HG02588 (cell line): ENCODE measurements around the gene CEP120.
"Not testable (repeated sequence)": the region's sequence is repeated elsewhere in the genome, so short reads cannot be mapped to it uniquely, and the experiment has no call there.

ENCODE experiments used
- ATAC-seq: cut with Tn5 transposase; IDR thresholded peaks from one replicate; pipeline ENCODE4 v1.9.1; 2021; ENCODE audit warnings: mild to moderate bottlenecking, moderate library complexity; ENCODE audit not compliant: unreplicated experiment

CEP120 gene

DNA sequence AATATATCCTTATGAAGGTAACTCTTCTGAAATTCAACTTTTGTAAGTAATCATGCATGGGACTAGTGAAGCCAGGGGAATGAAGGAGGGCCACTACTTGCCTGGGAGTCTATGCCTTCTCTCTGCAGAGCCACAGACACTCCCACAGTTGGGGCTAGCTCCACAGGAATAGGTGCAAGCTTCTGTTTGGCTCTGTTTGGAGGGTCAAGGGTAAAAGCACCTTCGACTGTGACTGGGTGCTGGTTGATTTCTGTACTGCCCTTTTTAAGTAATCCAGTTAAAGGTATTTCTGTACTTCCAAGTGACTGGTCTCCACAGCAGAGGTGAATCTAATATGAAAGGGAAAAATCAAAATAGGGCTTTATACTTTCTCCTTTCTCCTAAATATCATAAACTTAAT, 32.2 kb downstream of the CEP120 start:
- no peak for ATAC-seq

DNA sequence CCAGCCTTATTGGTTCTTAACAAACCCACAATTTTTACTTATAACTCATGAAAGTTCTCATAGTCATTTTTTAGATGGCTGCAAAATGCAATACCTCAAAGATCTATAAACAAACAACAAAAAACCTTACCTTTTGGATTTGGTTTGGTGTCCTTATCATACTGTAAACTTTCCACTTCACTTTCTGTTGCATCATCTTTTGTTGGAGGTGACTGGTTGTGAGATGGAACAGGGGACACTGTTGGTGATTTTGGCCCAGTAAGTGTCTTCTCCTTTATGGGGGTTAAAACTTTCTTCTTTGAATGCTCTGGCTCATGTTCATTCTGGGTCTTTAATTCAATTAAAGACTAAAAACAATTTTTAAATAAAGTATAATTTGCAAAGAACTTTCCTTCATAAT, 33.4 kb downstream of the CEP120 start:
- ATAC-seq: no peak

DNA sequence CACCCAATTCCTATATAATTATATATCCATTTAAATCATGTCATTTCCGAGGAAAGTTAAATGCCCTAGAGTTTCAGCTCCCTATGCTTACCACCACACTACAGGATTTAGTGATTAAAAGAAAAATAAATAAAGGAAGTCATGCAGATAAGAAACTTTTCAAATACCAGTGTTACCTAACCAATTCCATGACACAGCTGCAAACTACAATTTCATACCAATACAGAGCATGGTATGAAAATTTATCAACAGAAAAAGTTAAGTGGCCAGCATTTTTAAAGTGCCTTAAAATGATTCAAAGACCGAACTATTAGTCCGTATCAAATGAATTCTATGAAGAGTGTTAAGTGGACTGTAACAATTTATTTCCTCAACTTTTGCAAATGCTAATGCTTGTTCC, 35.9 kb downstream of the CEP120 start:
- no peak for ATAC-seq

DNA sequence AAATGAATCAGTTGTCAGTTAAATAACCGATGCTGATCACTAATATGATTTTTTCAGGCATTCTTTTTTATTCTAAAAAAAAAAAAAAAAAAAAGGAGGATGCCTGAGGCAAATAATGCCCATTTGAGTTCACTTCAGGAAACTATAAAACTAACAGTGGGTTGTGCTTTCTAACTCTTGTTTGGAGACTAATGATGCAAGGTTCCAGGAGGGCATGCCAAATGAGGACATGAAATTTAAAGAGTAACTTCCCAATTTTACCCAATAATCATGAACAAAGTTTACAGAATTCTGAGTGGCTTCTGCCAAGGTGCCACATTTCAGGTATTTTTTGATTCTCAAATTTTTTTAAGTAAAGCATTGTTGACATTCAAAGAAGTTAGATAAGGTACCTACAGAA, 41.0 kb downstream of the CEP120 start:
- no peak for ATAC-seq

DNA sequence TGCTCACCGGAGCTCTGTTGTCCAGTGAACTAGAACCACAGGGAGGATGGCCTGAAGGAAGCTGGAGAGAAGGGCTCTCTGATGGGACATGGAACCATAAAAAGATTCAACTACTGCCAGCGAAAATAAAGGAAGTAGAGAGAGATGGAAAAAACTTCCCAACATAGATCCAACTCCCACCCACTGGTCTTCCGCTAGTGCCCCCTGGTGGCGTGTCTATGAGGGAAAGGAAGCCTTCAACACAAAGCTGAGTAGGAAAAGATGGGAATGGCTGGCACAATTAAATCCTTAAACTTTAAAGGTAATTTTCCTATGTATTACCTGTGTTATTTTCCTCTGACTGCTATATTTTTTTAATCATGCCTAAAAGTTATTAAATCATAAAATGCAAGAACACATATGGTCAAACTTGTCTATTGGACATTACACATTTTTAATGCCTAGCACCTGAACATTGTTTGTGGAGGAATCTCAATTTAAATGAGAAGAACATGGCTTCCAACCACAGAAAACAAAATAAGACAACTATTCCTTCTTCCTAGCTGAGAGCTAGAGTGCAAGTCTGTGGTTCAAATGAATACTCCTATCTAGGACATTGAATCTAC, 51.5 kb downstream of the CEP120 start:
- ATAC-seq: no peak

DNA sequence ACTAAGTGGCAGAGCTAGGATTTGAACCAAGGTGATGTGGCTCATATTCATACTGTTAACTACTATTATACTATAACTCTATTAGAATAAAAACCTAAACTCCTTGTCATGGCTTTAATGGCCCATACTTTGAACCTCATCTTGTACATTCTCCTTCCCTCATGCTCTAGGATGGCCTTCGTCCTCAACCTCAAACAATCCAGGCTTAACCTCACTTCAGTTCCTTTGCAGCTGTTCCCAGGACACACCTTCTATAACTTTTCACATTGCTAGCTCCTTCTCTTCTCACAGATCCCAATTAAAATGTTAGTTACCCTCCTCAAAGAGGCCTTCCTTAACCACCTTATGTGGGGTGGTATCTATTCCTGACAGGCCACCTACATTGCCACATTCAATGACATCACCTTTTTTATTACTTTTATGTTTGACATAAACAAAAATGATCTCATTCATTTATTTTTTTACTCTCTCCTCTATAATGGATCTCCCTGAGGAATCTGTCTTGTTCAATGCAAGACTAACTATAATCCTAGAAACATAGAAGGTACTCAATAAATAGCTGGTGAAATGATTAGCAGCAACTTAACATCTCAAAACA, 53.7 kb downstream of the CEP120 start:
- no peak for ATAC-seq

DNA sequence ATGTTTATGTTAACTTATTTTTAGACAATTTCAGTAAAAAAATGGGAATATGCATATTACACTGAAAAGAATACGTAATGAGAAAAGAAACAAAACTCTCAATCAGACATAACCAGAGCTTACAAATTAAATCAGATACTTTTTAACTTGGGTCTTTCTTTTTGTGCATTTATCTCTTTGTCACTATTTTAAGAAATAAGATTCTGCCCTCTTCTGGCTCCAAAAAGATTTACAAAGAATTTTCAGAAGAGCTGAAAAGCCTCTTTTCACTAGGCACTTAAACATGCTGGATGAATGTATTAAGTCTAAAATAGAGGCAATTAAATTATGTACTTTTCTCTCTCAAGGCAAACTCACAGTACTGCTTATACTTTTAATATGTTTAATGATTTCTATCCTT, 55.5 kb downstream of the CEP120 start:
- no peak for ATAC-seq

DNA sequence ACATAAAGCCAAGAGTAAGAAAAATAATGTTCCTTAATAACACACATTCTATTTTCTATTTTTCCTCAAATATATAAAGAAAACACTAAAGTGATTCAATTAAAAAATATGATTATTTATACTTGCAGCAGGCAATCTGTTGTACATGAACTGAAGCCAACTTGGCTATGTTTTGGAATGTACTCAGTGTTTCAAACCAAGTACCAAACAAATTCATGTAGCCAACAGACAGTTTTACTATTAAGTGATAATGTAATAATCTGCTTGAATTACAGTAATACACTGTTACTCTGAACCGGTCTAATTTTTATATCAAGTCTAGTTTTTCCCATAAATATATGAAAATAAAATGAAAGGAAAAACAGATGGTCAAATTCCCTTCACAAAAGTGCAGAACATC, 58.0 kb downstream of the CEP120 start:
- ATAC-seq: no peak

DNA sequence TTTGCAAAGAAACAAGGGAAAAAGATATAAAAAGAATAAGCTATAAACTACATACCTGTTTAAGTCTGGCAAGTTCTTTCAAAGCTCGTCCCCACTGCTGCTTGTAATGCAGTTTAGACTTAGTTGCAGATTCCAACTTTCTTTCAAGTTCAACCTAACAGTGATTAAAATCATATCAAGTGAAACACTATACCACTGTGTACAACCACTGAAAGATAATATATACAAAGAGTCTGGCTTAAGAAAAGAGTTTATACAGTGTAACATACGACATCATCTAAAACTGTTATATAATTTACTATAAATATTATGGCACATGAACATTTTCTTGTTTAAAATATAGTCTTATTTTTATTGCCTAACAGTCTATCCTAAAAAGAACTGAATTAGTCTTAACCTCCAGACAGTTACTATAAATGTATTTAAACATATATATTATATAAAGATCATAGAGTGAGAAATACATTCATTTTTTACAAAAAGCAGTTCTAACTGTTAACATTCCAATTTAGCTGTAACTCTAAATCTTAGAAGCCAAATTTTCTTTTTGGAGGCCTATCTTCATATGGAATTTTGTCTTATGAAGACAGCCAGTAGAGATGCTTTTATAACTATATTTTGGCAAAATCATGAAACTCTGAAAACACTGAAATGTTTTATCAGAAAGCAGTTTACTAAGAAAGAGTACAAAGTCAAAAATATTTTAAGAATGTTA, 58.6 kb downstream of the CEP120 start:
- no peak for ATAC-seq

DNA sequence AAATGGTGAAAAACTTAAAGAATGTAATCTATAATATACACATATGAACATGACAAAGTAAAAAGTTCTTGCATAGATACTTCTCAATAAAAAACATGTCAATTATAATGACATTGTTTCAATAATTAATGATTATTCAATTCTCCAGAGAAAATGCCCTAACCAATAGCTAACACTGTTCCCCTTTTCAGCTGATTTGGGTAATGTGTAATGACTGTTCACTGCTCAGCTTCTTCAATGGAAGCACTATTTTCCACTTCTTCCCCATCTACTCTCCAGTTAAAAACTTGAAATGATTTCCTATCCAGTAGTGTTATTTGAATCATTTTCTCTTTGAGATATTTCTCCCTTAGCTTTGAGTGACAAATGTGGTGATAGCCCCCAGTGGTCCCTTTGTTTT, 62.3 kb downstream of the CEP120 start:
- no peak for ATAC-seq

DNA sequence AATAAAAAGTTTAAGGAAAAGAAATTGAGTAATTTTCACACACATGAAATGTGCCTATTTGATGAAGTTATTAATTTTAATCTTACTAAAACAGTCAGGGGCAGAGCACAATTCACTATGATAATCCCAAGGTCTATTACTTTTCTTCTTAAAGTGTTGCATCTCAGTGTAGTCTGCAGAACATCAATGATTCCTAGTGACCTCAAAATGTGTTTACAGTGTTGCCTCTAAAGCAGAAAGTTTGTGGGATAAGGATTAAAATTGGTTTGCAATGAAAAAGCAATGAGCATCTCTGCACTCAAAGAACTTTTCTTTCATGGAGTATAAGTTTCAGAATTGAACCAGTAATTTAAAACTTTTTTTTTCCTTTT, 63.0 kb downstream of the CEP120 start:
- ATAC-seq: no peak

DNA sequence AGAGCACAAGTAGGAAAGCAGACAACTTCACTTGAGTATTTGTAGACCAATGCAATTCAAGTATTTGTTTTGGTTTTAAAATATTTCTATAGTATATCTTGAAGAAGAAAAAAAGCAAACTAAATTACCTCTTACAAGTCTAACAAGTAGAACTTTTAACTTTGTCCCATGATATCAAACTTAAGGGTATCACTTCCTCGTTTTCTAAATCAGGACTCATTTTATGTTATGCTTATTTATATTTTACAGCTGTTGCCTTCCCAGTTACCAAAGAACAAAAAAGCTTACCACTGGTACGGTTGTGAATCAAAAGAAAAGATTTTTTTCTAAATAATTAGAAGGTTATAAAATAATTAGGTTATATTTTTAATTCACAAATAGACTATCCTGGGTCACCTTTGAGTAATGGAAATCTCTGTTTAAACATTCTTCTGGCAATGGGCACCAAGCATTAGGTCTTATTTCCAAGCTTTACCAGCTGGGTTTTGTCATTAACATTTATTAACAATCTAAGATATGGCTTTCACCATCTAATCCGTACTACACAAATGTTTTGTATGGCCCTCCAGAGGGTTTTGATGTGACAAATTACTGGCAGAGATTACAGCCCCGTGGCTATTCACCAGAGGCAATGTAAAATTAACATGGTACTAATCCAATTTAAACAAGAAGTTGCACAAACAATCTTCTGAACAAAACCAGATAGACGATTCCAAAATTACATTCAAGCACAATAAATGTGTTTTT, 63.6 kb downstream of the CEP120 start:
- no peak for ATAC-seq

DNA sequence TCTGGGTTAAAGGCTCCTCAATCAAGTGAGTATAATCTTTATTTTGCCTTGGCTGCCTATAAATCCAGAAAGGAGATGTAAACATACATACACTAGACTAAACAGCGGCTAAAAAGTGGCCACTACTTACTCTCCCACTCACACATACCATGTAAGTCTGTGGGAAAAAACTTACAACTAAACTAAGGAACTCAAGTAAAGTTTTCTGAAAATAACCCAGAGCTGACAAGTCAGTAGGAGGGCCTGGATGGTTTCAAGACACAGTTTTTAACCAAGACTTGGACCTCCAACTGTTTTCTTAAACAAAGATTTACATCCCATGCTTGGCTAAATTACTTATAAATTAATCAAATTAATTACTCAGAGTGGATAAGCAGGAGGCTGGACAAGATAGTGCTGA, 64.5 kb downstream of the CEP120 start:
- ATAC-seq: no peak

DNA sequence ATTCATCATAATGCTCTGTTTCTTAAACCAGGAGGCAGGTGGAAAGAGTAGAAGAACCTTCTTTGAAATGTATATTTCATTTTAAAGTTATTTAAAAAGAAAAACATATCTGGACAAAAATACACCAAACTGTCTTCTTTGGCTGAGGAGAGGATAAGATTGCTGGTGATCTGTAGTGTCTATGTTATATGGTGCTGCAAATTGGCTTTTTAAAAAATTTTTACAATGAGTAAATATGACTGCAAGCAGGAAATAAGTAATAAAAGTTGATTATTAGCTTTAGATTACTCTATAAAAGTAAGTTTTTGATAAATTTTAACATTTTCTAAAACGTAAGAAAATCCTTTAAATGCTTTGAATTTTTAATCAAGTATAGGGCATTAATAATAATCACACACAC, 64.9 kb downstream of the CEP120 start:
- no peak for ATAC-seq

DNA sequence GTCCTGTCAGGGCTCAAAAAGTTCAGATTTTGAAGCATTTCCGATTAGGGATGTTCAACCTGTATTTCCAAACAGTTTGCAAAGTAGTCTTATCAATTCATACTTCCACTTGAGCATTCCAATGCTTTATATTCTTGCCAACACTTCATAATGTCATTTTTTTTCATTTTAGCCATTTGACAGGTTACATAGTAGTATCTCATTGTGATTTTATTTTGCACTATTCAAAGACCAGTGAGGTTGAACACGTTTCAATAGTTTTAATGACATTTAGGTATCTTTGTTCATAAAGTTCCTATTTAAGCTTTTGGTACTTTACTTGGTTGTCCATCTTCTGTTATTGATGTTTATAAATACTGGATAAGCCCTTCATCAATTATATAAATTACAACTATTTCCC, 71.4 kb downstream of the CEP120 start:
- ATAC-seq: no peak

DNA sequence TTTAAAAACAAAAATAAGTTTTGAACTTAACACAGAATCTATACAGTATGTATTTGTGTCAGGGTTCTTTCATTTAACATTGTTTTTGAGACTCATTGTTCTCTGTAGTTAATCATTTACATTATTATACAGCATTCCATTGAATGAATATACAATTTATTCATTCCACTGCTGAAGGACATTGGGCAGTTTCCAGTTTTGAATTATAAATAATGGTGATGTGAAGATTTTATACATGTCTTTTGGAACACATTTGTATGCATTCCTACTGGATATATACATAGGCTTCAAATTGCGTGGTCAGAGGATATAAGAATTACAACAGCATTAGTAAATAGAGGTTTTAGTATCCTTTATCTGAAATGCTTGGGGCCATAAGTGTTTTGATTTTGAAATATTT, 72.0 kb downstream of the CEP120 start:
- no peak for ATAC-seq

DNA sequence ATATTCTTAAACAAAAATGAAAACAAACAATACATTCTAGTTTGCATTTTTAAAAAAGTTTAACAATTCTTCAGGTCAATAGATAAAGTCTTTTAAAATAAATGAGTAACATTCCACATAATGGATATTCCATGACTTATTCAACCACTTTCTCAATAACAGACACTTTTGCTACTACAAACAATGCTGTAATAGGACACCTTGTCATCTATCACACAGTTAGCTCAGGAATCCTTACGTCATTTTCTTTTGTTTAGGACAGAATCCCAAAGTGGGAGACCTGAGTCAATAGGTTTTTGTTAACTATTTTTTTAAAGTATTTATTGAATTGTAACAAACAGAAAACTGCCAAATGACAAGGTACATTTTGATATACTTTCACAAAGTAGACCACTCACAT, 72.5 kb downstream of the CEP120 start:
- no peak for ATAC-seq

DNA sequence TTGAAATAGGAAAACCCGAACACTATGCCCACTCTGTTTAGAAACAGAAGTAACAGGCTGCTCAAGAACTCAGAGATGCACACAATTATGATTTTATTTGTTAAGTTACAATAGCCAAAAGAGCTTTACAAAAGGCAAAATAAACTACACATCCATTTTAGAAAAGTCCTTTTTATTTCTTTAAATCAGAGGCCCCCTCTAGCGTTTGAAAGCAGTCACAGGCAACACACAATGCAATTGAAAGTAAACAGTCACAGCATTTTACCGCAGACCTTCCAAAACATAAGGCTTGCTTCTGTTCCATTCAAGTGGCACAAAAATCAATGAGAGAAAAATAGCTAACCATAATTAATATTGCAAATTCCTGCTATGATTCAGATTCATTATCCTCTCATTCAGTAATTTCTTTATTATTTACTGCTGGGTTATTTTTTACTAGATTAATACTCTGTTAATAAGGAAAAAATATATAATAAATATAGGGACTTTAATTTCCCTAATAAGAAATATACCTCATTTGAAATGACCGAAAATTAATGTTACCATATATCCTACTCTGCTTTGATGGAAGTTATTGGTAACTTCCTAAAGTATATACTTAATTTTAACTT, 78.3 kb downstream of the CEP120 start:
- no peak for ATAC-seq

DNA sequence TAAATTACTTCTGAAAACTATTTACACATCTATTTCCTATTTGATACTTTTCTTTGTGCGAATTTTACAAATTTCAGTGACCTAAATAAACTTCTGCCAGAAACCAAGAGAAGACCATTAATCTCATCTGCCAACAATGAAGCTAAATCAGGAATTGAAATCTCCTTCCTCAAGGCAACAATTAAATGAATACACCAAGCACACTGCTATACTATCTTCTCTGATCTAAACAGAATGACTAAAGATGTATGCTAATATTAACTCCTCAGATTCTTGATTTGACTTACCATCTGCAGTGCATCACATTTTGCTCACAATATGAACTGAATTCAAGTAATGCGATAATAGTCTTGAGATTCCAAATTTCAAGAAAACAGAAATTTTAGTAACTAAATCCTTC, 82.3 kb downstream of the CEP120 start:
- ATAC-seq: no peak

DNA sequence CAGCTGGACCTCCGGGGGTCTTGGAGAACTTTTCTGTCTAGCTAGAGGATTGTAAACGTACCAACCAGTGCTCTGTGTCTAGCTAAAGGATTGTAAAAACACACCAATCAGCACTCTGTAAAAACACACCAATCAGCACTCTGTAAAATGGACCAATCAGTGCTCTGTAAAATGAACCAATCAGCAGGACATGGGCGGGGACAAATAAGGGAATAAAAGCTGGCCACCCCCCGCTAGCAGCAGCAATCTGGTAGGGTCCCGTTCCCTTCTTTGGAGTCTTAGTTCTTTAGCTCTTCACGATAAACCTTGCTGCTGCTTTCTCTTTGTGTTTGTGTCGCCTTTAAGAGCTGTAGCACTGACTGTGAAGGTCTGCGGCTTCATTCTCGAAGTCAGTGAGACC, 114.8 kb downstream of the CEP120 start:
- not testable (repeated sequence) for ATAC-seq

DNA sequence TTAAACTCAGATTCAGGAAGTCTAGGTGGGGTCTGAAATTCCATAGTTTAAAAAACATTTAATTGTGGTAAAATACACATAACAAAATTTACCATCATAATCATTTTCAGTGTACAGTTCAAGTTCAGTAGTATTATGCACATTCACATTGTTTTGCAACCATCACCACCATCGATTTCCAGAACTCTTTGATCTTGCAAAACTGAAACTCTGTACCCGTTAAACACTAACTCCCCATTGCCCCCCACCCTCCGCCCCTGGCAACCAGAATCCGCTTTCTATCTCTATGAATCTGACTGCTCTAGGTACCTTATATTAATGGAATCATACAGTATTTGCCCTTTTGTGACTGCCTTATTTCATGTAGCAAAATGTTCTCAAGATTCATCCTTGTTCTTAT, 117.5 kb downstream of the CEP120 start:
- ATAC-seq: no peak
